ENCODE data around the gene PCMT1. TPM values are rescaled to one million over a fixed set of nuclear protein-coding genes. Genes with fewer than 3 reads are reported as not detected.
A peak's percentile ranks its signal among the peaks of the same experiment; 100 is the strongest.

Gene PCMT1
- total RNA-seq, result 10 to 100 TPM; 25.8 to 97.3 (median 64.4) TPM

- peak within 1 kb of the TSS; percentile 68 to 94 (median 73) for H3K4me3 ChIP-seq
- WGBS, 2 donors (ENCODE audit: low coverage in 1 of 2), result 0% methylated on average over 7 of the region's 60 CpGs; no CpG with 5 or more reads in 1 of the 2 donors
- H3K9me3 ChIP-seq, result no peaks in the 10 kb centered on the region
- no peaks in the 10 kb centered on the region for H3K36me3 ChIP-seq
- in situ Hi-C loops (cut with MboI; ENCODE audit: low pct_ligation_motif_present in 1 of 4, low pct_unique_long_range_greater_than_20kb in 1 of 4, low sequenced_read_pairs in 3 of 4), result no loop called here
- peaks cover 14 to 38% (median 30%) of the 10 kb centered on the region in 4 donors for H3K4me1 ChIP-seq
- H3K27ac ChIP-seq, result peak within 1 kb of the TSS; percentile 93 to 95 (median 94)
- H3K27me3 ChIP-seq, result no peaks in the 10 kb centered on the region
- TF ChIP-seq POLR2A (IDR thresholded peaks at IDR 0.05) (peak; percentile 90), POLR2AphosphoS5 (IDR thresholded peaks at IDR 0.05) (peak; percentile 94 to 98 (median 98)), EP300 (IDR thresholded peaks at IDR 0.05; ENCODE audit: low read depth) (no peak)
- peak; percentile 92 for DNase-seq
- intact Hi-C loops (cut with DNase I; ENCODE audit: low total_unique reads), result loop anchor here (5.0 kb wide), 1 partner anchor 1623 kb away; no protein-coding TSS in a partner anchor
These were observed at the start of gene PCMT1 for GRCh38 chr6:149749594-149750135. Gene PCMT1 (plus strand): TSS chr6:149749741. CDS start chr6:149749902, 161 bp downstream.

- H3K4me1 ChIP-seq, result peaks cover 0 to 16% (median 0%) of the 10 kb centered on the region in 4 donors
- H3K27ac ChIP-seq, result no peak overlapping the region
- no peak for DNase-seq
- H3K9me3 ChIP-seq, result no peaks in the 10 kb centered on the region
- WGBS, 2 donors (ENCODE audit: low coverage in 1 of 2), result 73 to 81% methylated on average over 5 to 7 of the region's 7 CpGs
- H3K36me3 ChIP-seq, result peaks cover 0 to 14% (median 2%) of the 10 kb centered on the region in 4 donors
- no peak overlapping the region for H3K4me3 ChIP-seq
- intact Hi-C loops (cut with DNase I; ENCODE audit: low total_unique reads) (no loop called here), in situ Hi-C loops (cut with MboI; ENCODE audit: low pct_ligation_motif_present in 1 of 4, low pct_unique_long_range_greater_than_20kb in 1 of 4, low sequenced_read_pairs in 3 of 4) (loop anchor here in 1 of 4 donors (25.0 kb wide), 1 partner anchor 139 kb away; the partner anchor contains the start of gene GINM1)
- H3K27me3 ChIP-seq, result no peaks in the 10 kb centered on the region
- TF ChIP-seq POLR2A (IDR thresholded peaks at IDR 0.05) (no peak), EP300 (IDR thresholded peaks at IDR 0.05; ENCODE audit: low read depth) (no peak), POLR2AphosphoS5 (IDR thresholded peaks at IDR 0.05) (no peak), CTCF (IDR thresholded peaks at IDR 0.05) (no peak)
These were observed 47.8 kb upstream of the PCMT1 start for GRCh38 chr6:149701714-149702113.

GRCh38 chr6:149711711-149712110 lies 37.8 kb upstream of the PCMT1 start:
- in situ Hi-C loops (cut with MboI; ENCODE audit: low pct_ligation_motif_present in 1 of 4, low pct_unique_long_range_greater_than_20kb in 1 of 4, low sequenced_read_pairs in 3 of 4), result loop anchor here in 1 of 4 donors (25.0 kb wide), 1 partner anchor 149 kb away; the partner anchor contains the start of gene GINM1
- no peak for TF ChIP-seq EP300 (IDR thresholded peaks at IDR 0.05; ENCODE audit: low read depth)
- no peak for TF ChIP-seq CTCF (IDR thresholded peaks at IDR 0.05)
- TF ChIP-seq POLR2A (IDR thresholded peaks at IDR 0.05), result no peak
- no peak for TF ChIP-seq POLR2AphosphoS5 (IDR thresholded peaks at IDR 0.05)

GRCh38 chr6:149714442-149714841 lies 35.1 kb upstream of the PCMT1 start:
- intact Hi-C loops (cut with DNase I; ENCODE audit: low total_unique reads), result no loop called here
- H3K36me3 ChIP-seq, result no peaks in the 10 kb centered on the region
- 93 to 94% methylated on average over 1 of the region's 1 CpG for WGBS, 2 donors (ENCODE audit: low coverage in 1 of 2)
- no peak overlapping the region for H3K4me3 ChIP-seq
- peaks cover 4 to 48% (median 20%) of the 10 kb centered on the region in 4 donors for H3K4me1 ChIP-seq
- in situ Hi-C loops (cut with MboI; ENCODE audit: low pct_ligation_motif_present in 1 of 4, low pct_unique_long_range_greater_than_20kb in 1 of 4, low sequenced_read_pairs in 3 of 4), result loop anchor here in 1 of 4 donors (25.0 kb wide), 1 partner anchor 152 kb away; the partner anchor contains the start of gene GINM1
- no peak overlapping the region for H3K27ac ChIP-seq
- TF ChIP-seq EP300 (IDR thresholded peaks at IDR 0.05; ENCODE audit: low read depth) (no peak), CTCF (IDR thresholded peaks at IDR 0.05) (no peak), POLR2AphosphoS5 (IDR thresholded peaks at IDR 0.05) (no peak)
- H3K27me3 ChIP-seq, result no peaks in the 10 kb centered on the region
- no peak for DNase-seq
- H3K9me3 ChIP-seq, result no peaks in the 10 kb centered on the region

More at GRCh38 chr6:149711711-149712110, 37.8 kb upstream of the PCMT1 start:
- Histone ChIP-seq H3K27me3 (no peaks in the 10 kb centered on the region), H3K9me3 (no peaks in the 10 kb centered on the region), H3K27ac (no peak overlapping the region), H3K4me3 (no peak overlapping the region), H3K4me1 (peaks cover 4 to 49% (median 20%) of the 10 kb centered on the region in 4 donors), H3K36me3 (no peaks in the 10 kb centered on the region)
- intact Hi-C loops (cut with DNase I; ENCODE audit: low total_unique reads), result no loop called here
- WGBS, 2 donors (ENCODE audit: low coverage in 1 of 2), result 96 to 100% methylated on average over 1 to 5 of the region's 5 CpGs
- DNase-seq, result no peak

All from transverse colon (tissue), 4 donors.